Left kidney (tissue), 2 donors: Measurements from ENCODE around the gene SLC35G6. TPM values are rescaled to one million over a fixed set of nuclear protein-coding genes. Genes with fewer than 3 reads are reported as not detected.
"Not testable (repeated sequence)": the region's sequence is repeated elsewhere in the genome, so short reads cannot be mapped to it uniquely, and the experiment has no call there.

ENCODE experiments used
- DNase-seq: peaks from one replicate; pipeline ENCODE4 v3.0.0-alpha.2; 2013
- polyA plus RNA-seq: library from polyadenylated mRNA; unstranded; fragments of 120-200 nt; gene quantifications from one replicate; pipeline ENCODE4 v1.2.1, GENCODE V29; 2013; ENCODE audit not compliant: insufficient read length

SLC35G6 gene
- polyA plus RNA-seq, 1 donor: 0.45 TPM

DNA sequence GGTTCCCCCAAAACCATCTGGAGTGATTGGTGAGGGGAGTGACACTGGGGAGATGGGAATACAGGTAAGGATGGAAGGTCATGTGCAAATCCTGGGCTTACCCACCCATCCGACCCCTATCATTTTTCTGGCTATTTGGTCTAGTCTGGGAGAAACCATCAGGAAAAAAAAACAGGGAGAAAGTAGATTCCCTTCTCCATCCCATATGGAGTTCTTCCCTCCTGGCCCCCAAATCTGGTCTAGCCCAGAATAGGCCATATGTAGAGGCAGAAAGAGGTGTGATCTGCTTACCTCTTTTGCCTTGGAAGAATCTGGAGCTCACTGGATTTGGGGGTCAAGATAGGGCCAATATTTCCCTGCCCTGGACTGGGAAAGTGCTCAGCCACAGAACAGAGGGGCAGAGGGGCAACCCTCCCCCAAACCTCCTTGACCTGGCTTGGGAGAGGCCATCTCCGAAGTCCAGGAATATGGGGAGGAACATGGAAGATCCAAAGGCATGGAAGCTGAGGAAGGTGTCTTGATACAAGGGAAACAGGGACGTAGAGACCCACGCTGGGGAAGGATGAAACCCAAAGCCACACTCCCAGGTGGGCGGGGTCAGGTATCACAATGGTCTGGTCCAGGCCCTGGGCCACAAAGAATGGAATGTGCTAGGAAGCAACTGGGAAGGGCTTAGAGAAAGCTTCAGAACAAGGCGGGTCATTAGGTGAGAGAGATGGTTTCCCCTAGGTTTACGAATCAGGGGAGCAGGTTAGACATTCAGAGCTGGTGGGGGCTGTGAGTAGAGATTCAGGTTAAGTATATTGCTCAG, 20.2 kb upstream of the SLC35G6 start:
- DNase-seq: no peak

DNA sequence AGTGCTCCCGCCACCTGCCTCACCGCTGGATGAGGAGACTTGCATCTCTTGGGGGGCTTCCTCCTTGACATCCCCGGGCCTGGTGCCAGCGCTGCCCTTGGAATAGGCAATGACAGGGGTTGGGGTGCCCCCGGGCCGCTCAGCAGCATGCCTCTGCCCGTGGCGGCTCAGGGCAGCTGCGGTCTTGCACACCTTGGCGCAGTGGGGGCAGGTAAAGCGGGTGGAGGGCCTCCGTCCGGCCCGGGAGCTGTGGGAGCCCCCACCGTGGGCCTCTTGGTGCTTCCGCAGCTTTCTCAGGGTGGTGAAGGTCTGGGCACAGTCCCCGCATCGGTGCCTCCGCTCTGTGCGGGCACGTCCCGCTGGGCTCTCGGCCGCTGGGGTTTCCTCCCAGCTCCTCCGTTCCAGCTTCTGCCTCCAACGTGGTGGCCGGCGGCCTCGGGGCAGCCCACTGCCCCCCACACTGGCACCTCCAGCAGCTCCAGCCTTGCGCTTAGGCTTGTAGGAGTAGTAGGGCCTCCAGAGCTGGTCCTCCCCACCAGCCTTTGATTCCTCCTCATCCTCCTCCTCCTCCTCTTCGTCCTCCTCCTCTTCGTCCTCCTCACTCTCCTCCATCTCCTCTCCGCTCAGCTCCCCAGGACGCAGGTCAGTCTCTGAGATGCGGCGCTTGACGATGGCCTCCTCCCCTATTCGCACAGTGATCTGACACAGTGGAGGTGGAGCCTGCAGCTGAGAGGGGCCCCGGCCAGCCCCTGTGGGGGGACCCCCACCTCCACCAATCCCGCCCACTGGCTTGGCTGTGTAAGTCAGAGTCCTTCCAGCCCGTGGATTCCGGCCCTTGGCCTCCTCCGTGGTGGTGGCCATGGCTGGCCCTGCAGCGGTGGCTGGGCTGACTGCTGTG, 18.5 kb upstream of the SLC35G6 start:
- no peak for DNase-seq

DNA sequence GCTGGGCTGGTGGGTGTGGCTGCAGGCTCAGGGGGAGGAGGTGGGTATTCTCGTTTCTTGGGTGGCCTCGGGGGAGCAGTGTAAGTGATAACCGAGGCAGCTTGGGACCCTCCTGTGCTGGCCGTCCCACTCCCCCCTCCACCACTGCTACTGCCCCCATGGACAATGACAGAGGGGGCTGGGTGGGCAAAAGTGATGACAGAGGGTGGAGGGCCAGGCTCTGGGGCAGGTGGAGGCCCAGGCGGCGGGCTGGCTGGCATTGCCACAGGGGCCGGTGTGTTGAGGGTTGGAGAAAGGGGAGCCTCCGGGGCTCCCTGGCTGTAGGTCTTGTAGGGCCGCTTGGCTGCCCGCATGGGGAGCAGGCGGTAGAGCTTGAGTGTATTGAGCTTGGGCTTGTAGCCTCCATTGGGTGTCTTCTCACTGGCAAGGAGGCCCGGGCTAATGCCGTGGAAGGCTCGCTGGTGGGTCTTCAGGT, 17.8 kb upstream of the SLC35G6 start:
- DNase-seq: no peak

DNA sequence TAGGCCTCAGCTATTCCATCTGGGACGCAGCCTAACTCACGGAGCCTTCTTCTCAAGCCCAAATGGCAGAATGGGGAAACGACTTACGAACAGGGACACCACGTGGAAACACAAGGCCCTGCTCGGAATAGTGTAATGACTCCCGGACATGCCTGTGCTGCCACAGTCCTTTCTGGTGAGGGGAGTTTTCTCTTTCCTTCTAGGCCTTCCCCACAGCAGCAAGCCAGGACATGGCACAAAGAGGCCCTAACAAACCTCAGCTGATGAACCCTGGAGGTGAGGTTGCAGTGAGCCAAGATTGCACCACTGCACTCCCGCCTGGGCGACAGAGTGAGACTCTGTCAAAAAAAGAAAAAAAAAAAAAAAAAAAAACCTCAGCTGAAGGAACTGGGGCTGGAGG, 17.2 kb upstream of the SLC35G6 start:
- DNase-seq: no peak

DNA sequence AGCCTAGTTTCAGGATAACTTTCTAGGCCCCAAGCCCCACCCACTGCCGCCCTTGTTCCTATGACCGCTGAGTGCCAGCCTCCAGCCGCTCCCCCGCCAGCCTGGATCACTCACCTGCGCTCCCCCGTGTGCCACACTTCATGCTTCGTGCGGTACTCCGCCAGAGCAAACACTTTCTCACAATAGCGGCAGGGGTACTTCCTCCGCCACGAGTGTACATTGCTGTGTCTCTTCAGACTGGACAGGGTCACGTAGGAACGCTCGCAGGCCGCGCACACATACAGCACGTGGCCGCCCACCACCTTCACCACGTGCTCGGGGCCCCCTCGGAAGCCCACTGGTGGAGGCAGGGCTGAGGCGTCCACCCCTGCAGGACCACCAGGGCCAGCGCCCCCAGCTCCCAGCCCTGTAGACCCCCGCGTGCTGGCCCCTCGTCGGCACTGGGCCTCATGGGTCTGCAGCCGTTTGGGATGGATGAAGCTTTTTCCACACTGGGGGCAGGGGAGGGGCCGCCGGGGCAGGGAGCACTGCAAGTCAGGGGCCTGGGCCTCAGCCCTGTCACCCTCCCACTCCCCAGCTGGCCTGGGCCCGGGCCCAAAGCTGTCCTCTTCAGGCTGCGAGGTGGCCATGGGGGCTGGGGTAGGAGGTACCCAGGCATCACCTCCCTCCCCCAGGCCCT, 15.5 kb upstream of the SLC35G6 start:
- no peak for DNase-seq

DNA sequence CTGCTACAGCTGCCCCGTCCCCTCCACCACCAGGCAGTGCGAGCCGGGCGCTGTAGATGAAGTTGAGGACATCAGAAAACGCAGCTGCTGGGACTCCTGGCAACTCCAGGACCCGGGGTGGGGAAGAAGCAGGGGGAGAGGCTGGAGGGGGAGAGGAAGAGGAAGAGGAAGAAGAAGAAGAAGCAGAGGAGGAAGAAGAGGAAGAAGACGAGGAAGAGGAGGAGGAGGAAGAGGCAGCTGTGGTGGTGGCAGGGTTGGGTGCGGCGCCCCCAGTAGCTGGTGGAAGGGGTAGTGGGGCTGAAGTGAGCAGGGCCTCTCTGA, 15.0 kb upstream of the SLC35G6 start:
- no peak for DNase-seq

DNA sequence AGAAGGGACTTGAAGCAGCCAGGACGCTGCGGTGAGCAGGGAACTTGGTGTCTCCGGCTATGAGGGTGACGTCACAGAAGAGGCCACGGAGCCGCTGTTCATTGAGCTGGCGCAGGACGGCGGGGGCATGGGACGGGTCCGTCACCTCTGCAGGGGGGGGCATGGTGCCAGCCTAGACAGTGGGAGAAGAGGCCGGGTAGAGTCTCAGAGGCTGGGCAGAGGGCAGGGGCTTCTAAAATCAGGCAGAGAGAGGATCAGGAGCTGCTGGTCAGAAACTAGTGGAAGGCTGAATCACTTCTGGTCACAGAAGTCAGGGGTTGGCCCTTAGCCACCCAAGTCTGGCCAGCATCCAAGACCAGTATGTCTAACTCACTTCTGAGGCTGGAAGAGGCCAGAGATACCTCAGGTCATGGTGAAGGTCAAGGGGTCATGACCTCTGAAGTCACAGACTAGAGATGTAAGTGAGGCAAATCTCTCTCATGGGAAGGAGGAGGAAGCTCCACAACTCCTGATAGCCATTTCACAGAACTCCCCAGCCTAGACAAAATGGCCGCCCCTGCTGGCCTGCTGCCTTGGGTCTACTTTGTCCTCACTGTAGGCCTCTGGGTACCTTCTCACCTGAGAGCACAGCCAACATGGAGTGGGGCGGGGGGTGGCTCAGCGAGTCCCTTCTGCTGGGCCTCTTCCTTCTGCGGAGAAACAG, 14.5 kb upstream of the SLC35G6 start:
- no peak for DNase-seq

DNA sequence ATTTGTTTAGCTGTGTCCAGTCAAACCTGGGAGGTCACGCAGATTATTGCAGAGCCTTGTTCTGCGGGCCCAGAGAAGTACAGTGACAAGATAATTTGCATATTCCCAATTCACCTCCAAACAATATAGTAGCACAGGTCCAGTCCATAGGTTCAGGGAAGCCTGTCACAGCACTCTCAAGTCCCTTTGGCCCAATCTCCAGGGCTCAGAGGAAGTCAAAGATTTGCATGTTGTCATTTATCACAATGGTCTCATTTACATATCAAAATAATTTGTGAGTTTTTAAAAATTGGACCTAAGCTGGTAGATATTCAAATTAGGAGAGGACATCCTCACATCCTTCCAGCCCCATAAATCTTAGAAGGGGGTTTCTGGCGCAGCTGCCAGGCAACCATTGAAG, 13.7 kb upstream of the SLC35G6 start:
- no peak for DNase-seq

DNA sequence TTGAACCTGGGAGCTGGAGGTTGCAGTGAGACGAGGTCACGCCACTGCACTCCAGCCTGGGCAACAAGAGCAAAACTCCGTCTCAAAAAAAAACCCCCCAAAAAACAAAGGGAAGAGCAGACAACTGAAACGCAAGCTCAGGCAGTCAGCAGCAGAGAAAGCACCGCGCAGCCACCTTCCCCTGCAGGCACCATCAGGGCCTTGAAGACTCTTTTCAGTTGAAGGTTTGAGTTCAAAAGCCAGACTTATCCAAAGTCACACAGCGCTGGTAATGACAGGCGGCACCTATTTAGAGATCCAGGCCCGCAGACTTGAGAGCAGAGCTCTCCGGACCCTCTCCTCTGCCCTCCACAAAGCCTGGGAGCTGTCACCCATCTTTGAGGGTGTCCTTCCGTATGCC, 13.0 kb upstream of the SLC35G6 start:
- no peak for DNase-seq

DNA sequence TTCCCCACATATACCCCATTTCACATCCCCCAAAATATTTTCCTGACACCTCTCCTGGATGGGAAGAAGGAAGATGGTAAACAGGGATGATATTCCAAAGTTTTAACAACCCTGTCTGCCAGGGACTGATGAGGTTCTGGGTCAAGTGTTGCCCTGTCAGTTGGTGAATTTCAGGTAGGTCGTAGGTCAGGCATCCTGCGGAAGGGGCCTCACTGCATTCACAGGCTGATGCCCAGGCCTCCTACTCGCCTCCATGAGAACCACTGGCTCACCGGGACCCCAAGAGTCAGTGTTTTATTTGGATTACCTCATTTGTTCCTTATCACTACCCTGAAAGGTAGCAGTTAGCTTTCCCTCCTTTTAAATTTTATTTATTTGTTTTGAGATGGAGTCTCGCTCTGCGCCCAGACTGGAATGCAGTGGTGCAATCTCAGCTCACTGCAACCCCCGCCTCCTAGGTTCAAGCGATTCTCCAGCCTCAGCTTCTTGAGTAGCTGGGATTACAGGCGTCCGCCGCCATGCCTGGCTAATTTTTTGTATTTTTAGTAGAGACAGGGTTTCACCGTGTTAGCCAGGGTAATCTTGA, 12.3 kb upstream of the SLC35G6 start:
- no peak for DNase-seq

DNA sequence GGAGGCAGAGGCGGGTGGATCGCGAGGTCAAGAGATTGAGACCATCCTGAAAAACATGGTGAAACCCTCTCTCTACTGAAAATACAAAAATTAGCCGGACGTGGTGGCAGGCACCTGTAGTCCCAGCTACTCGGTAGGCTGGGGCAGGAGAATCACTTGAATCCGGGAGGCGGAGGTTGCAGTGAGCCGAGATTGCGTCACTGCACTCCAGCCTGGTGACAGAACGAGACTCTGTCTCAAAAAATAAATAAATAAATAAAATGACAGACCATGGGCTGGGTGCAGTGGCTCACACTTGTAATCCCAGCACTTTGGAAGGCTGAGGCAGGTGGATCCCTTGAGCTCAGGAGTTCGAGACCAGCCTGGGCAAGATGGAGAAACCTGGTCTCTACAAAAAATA, 11.4 kb upstream of the SLC35G6 start:
- not testable (repeated sequence) for DNase-seq

DNA sequence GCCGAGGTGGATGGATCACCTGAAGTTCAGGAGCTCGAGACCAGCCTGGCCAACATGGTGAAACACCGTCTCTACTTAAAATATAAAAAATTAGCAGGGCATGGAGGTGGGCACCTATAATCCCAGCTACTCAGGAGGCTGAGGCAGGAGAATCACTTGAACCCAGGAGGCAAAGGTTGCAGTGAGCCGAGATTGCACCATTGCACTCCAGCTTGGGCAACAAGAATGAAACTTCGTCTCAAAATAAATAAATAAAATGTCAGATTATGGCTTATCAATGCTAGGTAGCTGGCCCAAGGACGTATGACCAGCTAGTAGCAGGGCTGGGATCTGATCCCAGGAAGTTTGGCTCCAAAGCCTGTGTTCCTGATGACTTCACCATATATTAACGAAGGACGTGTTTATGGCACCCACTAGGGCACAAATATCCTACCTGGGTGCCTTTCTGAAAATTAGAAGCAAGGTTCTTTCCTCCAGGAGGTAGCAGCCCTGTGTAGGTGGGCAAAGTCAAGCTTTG, 10.7 kb upstream of the SLC35G6 start:
- DNase-seq: not testable (repeated sequence)

DNA sequence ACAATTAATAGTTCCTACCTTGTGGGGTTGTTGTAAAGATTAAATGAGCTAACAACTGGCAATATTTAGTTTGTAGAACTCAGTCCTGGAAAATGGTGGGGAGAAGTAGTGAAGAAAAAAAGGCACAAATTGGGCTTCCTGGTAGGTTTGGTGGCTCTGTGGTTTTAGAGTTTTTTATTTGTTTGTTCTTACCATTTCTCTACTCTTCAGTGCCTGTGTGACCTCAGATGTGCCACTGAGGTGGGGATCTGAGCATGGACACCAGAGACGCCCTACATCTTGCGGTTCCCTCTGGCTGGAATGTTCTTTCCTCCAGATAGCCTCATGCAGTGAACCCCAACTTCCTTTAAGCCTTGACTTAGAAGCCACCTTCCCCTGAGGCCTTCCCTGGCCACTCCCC, 9.5 kb upstream of the SLC35G6 start:
- no peak for DNase-seq

DNA sequence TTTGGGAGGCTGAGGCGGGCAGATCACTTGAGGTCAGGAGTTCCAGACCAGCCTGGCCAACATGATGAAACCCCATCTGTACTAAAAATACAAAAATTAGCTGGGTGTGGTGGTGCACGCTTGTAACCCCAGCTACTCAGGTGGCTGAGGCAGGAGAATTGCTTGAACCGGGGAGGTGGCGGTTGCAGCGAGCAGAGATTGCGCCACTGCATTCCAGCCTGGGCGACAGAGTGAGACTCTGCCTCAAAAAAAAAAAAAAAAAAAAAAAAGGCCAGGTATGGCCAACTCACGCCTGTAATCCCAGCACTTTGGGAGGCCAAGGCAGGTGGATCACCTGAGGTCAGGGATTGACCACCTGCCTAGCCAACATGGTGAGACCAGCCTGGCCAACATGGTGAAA, 6.5 kb upstream of the SLC35G6 start:
- DNase-seq: not testable (repeated sequence)

DNA sequence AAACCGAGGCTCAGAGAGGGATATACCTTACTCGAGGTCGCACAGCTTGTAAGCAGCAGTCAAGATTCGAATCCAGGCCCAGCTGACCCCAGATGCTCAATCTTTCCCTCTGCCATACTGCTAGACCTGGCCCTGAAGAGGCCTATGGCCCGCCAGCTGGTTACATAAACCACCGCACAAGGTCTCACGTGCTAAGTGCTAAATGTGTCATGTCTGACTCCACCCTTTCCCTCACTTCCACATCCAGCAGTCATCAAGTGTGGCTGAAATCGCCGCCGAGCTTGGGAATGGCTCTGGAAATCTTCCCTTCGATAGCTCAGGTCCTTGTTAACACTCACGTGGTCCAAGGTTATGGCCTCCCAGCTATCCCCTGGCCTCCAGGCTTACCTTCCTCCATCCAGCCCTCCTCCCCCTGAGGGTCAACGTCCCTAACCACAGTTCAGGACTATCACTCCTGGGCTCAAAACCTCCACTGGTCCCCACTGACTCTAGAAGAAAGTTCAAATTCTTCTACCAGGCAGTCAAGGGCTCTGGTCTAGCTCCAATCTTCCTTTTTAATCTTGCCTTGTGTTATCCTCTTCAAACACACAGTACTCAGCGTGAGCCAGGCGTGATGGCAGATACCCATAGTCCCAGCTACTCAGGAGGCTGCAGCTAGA, 5.4 kb upstream of the SLC35G6 start:
- no peak for DNase-seq

DNA sequence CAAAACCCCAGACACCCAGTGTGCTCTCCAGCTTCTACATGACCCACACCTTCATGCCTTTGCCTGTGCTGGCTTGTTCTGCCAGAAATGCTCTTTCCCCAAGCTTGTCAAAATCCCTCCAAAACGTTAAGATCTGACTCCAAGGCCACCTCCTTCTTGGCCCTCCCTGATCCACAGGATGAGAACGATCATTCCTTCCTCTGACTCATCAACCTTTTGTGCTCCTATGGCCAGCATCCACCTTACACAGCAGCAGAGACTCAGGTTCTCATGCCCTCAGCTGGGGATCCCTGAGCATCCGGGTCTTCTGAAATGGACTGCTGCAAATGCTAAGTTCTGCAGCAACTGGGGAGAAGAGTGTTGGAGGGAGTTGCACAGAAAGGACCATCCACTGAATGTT, 4.8 kb upstream of the SLC35G6 start:
- no peak for DNase-seq

DNA sequence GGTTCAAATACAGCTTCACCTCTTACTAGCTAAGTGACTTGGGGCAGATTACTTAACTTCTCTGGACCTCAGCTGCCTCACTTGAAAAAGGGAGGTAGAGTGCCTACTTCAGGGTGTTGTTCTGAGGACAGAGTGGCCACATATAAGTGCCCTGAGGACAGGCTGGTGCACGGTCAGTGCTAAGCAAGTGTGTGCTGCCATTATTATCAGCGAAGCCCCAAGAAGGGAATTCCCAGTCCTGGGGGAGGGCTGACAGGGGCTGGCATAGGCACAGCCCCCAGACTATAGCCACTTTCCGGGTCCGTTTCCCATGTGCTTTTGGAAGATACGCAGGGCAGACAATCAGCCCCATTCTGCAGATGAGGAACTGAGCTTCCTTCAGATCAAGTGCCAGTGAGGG, 4.3 kb upstream of the SLC35G6 start:
- DNase-seq: no peak

DNA sequence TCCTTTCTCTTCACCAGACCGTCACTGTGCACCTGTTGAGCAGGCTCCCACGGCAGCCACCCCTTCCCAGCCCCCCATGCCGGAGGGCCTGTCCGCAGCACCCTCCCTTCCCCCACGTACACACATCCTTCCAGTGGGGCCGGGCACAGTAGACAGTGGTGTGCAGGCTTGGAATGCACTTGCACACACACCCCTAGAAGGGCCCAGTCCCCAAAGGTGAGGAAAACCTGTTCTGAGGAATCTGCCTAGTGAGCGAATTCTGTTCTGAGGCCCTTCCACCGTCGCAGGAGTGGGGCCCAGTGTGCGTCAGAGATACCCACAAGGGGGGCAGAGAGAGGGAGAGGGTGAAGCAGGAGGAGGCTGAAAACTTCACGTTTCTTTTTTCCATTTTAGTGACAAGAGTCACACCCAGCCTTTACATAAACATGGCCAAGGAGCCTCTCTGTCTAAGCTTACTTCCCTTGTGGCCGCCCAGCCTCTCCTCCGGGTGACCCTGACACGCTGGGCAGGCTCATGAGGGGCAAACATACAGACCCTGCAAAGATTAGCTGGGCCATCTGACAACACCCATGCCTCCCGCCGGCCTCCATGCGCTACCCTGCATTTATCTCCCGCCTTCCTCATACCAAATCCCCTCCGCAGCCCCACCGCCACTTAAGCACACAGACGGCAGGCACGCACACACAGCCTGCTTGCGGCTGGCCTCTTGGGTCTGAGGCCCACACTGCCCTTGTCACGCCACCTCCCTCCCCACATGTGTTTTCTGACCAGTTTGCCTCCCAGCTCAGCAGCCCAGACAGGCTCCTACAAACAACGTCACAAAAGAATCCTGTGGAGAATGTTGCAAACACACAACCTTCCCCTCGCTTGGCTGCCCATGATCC, 3.6 kb upstream of the SLC35G6 start:
- no peak for DNase-seq

DNA sequence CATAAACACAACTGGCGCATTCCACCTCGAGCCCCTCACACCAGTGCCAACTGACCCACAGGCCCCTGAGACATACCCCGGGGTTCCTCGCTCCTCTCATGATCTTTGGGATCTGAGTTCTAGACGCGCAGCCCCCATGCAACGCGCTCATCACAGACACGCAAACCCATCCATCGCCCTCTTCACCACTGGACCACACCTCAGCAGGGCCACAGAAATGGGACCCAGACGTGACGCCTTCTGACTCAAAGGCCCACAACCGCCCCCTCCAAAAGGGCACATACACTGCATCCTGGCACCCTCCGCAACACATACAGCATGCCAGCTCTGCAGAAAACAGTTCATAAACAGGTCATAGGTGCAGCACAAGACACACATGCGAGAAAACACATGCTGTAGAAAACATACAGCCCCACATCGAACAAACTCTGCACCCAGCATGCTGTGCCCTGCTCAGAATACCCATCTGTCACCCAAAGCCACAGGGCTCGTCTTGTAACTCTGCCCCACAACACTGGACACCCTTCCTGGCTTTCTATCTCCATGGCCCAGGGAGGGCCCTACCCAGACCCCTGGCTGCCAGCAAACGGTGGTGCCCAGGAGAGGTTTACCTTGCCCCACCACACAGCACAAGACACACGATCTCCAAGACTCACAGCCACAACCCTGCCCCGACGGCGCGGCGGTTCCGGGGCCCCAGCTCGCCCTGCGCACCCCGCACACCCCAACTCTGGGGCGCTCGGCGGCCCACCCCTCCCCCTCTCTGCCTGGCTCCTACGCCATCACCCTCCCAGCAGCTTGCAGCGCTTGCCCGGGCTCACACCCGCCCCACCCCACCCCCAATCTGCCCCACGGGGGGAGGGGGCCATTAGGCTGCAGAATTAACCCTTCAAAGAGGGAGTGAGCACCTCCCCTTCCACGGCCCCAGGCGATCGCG, 2.7 kb upstream of the SLC35G6 start:
- DNase-seq: no peak
